ENCODE data around the gene POLN.

The POLN gene

GRCh38 chr4:2103127-2103842, 138.6 kb downstream of the POLN start:
- DNase-seq: no peak

GRCh38 chr4:2102045-2102883, 139.7 kb downstream of the POLN start:
- no peak for DNase-seq

- DNase-seq: no peak
Observed at GRCh38 chr4:2101346-2102044, 140.4 kb downstream of the POLN start.

- no peak for DNase-seq
Observed at GRCh38 chr4:2096073-2096609, 145.8 kb downstream of the POLN start.

- DNase-seq: no peak
Observed at GRCh38 chr4:2095236-2096072, 146.5 kb downstream of the POLN start.

- DNase-seq: no peak
Observed at GRCh38 chr4:2094545-2094944, 147.4 kb downstream of the POLN start.

GRCh38 chr4:2093265-2093664, 148.7 kb downstream of the POLN start:
- no peak for DNase-seq

- no peak for DNase-seq
Observed at GRCh38 chr4:2092669-2093053, 149.3 kb downstream of the POLN start.

- DNase-seq: no peak
Observed at GRCh38 chr4:2091990-2092668, 149.8 kb downstream of the POLN start.

- DNase-seq: no peak
Observed at GRCh38 chr4:2090642-2091041, 151.3 kb downstream of the POLN start.

- DNase-seq: no peak
Observed at GRCh38 chr4:2089222-2089621, 152.7 kb downstream of the POLN start.

- DNase-seq: no peak
Observed at GRCh38 chr4:2087170-2087569, 154.8 kb downstream of the POLN start.

GRCh38 chr4:2085496-2085901, 156.4 kb downstream of the POLN start:
- no peak for DNase-seq

- DNase-seq: no peak
Observed at GRCh38 chr4:2084316-2084715, 157.6 kb downstream of the POLN start.

- no peak for DNase-seq
Observed at GRCh38 chr4:2083826-2084160, 158.1 kb downstream of the POLN start.

GRCh38 chr4:2083116-2083825, 158.7 kb downstream of the POLN start:
- no peak for DNase-seq

- DNase-seq: no peak
Observed at GRCh38 chr4:2082627-2083026, 159.3 kb downstream of the POLN start.

GRCh38 chr4:2082118-2082517, 159.8 kb downstream of the POLN start:
- DNase-seq: no peak

GRCh38 chr4:2081540-2081939, 160.4 kb downstream of the POLN start:
- DNase-seq: no peak

- DNase-seq: no peak
Observed at GRCh38 chr4:2080429-2081300, 161.3 kb downstream of the POLN start.
